GM12864 (cell line): ENCODE results near the gene WDR81.

Experiments used
- DNase-seq: peaks from one replicate; pipeline ENCODE4 v3.0.0-alpha.2; 2011; ENCODE audit warnings: low read depth
- H3K4me3 ChIP-seq: 2 replicates; pipeline ENCODE4 v1.5.1; 2011; ENCODE audit warnings: mild to moderate bottlenecking, low read depth, low read length, control low read depth
- TF ChIP-seq, protein P1 (sequence below): IDR thresholded peaks from 2 replicates; pipeline ENCODE4 v1.5.1; 2011; ENCODE audit warnings: low read depth, mild to moderate bottlenecking, moderate library complexity, low read length, control low read depth, inconsistent platforms; ENCODE audit errors: missing control alignments

The WDR81 gene

DNA sequence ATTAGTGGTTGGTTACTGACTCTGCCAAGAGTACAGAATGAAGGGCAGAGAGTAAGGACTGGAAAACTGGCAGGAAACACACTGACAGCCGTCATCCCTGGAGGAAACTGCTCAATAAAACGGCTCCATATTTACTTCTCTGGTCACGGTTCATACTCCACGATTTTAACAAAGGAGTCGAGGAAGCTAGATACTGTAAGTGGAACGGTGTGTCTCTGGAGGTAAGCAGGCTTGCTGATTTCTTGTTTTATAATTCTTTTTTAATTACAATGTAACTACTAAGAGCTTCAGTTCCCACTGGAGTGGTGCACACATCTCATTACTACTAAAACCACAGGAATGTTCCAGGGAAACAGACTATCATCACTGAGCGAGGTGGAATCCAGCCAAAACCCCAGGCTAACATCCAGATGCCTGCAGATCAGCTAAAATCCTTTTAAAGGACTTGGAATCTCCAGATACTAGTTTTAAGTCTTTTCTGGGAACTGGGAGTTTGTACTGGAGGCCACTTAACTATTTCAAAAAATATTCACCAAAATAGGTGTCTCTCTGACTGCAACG lies 55.1 kb downstream of the WDR81 start:
- no peak overlapping the region for H3K4me3 ChIP-seq
- DNase-seq: no peak
- TF ChIP-seq, protein P1, sequence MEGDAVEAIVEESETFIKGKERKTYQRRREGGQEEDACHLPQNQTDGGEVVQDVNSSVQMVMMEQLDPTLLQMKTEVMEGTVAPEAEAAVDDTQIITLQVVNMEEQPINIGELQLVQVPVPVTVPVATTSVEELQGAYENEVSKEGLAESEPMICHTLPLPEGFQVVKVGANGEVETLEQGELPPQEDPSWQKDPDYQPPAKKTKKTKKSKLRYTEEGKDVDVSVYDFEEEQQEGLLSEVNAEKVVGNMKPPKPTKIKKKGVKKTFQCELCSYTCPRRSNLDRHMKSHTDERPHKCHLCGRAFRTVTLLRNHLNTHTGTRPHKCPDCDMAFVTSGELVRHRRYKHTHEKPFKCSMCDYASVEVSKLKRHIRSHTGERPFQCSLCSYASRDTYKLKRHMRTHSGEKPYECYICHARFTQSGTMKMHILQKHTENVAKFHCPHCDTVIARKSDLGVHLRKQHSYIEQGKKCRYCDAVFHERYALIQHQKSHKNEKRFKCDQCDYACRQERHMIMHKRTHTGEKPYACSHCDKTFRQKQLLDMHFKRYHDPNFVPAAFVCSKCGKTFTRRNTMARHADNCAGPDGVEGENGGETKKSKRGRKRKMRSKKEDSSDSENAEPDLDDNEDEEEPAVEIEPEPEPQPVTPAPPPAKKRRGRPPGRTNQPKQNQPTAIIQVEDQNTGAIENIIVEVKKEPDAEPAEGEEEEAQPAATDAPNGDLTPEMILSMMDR: no peak

DNA sequence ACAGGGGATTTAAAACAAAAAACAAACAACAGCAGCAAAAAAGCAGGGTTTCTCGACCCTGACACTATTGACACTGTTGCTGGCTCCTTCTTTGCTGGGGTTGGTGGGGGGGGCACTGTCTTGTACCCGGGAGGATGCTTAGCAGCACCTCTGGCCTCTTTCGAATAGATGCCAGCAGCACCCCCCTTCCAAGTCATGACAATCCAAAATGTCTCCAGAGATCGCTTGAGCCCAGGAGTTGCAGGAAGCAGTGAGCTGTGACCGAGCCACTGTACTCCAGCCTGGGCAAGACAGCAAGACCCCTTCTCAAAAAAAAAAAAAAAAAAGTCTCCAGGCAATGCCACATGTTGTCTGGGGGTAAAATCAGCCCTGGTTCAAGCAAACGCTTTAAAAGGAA lies 57.7 kb downstream of the WDR81 start:
- no peak for DNase-seq
- TF ChIP-seq, protein P1: no peak
- no peak overlapping the region for H3K4me3 ChIP-seq

GRCh38 chr17:1783271-1783670 lies 58.8 kb downstream of the WDR81 start:
- TF ChIP-seq, protein P1: no peak
- no peak overlapping the region for H3K4me3 ChIP-seq
- no peak for DNase-seq

- TF ChIP-seq, protein P1: peak; percentile 49
- H3K4me3 ChIP-seq: no peak overlapping the region
- no peak for DNase-seq
These were observed 59.5 kb downstream of the WDR81 start for GRCh38 chr17:1783834-1784611.

DNA sequence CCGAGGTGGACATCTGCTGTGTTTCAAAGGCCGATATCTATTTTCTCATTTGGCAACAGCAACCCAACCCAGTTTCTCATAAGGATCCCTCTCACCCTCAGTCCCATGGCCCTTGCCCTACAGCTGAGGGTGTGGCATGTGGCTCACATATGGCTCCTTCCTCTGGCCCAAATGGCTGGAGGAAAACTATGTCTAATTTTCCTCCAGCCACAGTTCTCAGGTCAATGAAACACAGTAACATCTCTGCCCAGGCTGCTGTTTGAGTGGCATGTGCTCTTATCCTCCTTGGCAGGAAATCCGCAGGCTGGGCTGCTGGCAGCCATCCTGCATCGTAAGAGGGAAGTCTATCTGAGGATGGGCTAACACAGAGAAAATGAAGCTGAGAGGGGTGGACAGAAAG lies 61.4 kb downstream of the WDR81 start:
- DNase-seq: no peak
- H3K4me3 ChIP-seq: no peak overlapping the region
- TF ChIP-seq, protein P1: no peak

DNA sequence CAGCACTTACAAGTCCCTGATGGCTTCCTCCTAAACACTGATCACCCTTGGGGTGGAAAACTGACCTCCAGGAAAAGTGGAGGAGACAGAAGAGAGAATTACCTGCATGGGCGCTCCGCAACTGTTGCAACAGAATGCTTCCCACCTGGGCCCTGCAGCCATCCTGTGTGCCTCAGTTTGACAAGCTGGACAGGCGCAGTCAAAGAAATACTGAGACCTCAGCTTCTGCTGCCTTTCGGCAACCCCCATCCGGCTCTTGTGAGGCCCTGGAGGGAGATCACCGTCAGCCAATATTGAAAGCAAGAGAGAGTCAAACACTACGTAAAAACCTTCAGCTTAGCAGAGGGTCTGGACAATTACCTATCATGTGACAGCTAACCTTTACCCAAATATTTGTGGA lies 62.2 kb downstream of the WDR81 start:
- DNase-seq: no peak
- TF ChIP-seq, protein P1: no peak
- H3K4me3 ChIP-seq: no peak overlapping the region
